HG02678 (cell line): ENCODE data around the gene PES1.
A peak's percentile ranks its signal among the peaks of the same experiment; 100 is the strongest.
"Not testable (repeated sequence)": the region's sequence is repeated elsewhere in the genome, so short reads cannot be mapped to it uniquely, and the experiment has no call there.

Experiments used
- ATAC-seq: cut with Tn5 transposase; IDR thresholded peaks from one replicate; pipeline ENCODE4 v1.9.1; 2021; ENCODE audit warnings: mild to moderate bottlenecking, moderate library complexity; ENCODE audit not compliant: unreplicated experiment

Gene PES1

GRCh38 chr22:30609260-30610185 is 17.8 kb upstream of the PES1 start:
- ATAC-seq, result no peak

- ATAC-seq, result no peak
These were observed 16.2 kb upstream of the PES1 start for GRCh38 chr22:30607939-30608338.

- ATAC-seq, result no peak
These were observed 15.7 kb upstream of the PES1 start for GRCh38 chr22:30607300-30607930.

GRCh38 chr22:30606455-30607299 is 15.0 kb upstream of the PES1 start, which contains the start of gene TCN2:
Gene TCN2, plus strand, starts transcription at chr22:30607174. Its CDS starts 158 bp downstream, at chr22:30607332.
- ATAC-seq, result peak; percentile 61

GRCh38 chr22:30605449-30606110 is 13.9 kb upstream of the PES1 start:
- no peak for ATAC-seq

- no peak for ATAC-seq
These were observed 13.0 kb upstream of the PES1 start for GRCh38 chr22:30604723-30605122.

GRCh38 chr22:30603801-30604200 is 12.1 kb upstream of the PES1 start:
- no peak for ATAC-seq

- ATAC-seq, result no peak
These were observed 10.3 kb upstream of the PES1 start for GRCh38 chr22:30602049-30602448.

- ATAC-seq, result no peak
These were observed 9.8 kb upstream of the PES1 start for GRCh38 chr22:30601464-30601863.

- ATAC-seq, result no peak
These were observed 9.2 kb upstream of the PES1 start for GRCh38 chr22:30600921-30601320.

- no peak for ATAC-seq
These were observed 7.3 kb upstream of the PES1 start for GRCh38 chr22:30598986-30599385.

- no peak for ATAC-seq
These were observed 5.2 kb upstream of the PES1 start for GRCh38 chr22:30596886-30597285.

GRCh38 chr22:30596199-30596598 is 4.5 kb upstream of the PES1 start:
- ATAC-seq, result no peak

GRCh38 chr22:30592360-30592713 is 627 bp upstream of the PES1 start:
- ATAC-seq, result not testable (repeated sequence)

- no peak for ATAC-seq
These were observed 521 bp downstream of the PES1 start for GRCh38 chr22:30591191-30591587.

- no peak for ATAC-seq
These were observed 5.3 kb downstream of the PES1 start for GRCh38 chr22:30586414-30586813.

- no peak for ATAC-seq
These were observed 7.3 kb downstream of the PES1 start for GRCh38 chr22:30584441-30584840.

GRCh38 chr22:30582788-30583545 is 8.7 kb downstream of the PES1 start:
- no peak for ATAC-seq

- ATAC-seq, result no peak
These were observed 9.7 kb downstream of the PES1 start for GRCh38 chr22:30582051-30582450.

- no peak for ATAC-seq
These were observed 10.8 kb downstream of the PES1 start for GRCh38 chr22:30580896-30581295.
